Measurements from ENCODE around the gene CBX8.

Gene CBX8

DNA sequence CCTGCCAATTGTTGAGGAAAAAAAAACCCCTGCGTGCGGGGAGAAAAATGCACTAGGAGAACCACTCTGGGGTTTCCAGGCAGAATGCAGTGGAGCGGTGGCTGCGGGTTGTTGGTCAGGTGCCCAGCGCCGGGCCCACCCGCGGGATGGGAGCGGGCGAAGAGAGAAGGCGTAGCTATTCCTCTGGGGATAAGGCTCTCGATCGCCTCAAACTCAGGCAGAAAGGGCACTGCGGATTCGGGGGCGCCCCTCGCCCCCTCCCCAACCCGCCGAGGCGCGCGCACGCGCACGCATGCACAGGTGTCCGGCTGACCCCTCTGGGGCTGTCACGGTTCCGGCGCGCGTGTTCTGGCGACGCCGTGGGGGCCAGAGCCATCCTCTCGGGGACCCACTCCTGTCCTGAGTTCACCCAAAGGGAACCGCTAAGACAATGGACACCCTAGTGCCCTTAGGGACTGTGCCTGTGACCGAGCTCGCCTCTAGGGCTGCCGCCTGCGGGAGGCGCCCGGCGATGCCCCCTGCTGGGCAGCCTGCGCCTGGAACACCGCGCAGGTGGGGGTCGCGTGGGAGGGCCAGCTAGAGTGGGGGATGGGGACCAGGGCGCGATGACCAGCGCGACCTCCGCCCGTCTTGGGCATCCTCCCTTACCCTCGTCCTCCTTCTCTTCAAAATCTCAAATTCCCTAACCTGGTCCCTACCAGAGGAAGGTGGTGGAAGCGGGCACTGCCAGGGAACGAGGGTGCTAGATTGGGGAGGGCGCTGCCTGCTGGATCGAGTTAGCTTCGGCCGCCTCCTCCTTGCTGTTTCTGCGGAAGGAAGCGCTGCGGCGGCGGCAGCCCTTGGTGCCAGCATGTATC, 14.4 kb upstream of the CBX8 start:
- TF ChIP-seq, protein P1, sequence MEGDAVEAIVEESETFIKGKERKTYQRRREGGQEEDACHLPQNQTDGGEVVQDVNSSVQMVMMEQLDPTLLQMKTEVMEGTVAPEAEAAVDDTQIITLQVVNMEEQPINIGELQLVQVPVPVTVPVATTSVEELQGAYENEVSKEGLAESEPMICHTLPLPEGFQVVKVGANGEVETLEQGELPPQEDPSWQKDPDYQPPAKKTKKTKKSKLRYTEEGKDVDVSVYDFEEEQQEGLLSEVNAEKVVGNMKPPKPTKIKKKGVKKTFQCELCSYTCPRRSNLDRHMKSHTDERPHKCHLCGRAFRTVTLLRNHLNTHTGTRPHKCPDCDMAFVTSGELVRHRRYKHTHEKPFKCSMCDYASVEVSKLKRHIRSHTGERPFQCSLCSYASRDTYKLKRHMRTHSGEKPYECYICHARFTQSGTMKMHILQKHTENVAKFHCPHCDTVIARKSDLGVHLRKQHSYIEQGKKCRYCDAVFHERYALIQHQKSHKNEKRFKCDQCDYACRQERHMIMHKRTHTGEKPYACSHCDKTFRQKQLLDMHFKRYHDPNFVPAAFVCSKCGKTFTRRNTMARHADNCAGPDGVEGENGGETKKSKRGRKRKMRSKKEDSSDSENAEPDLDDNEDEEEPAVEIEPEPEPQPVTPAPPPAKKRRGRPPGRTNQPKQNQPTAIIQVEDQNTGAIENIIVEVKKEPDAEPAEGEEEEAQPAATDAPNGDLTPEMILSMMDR (IDR thresholded peaks at IDR 0.05), result peak; percentile 95
- no peak for TF ChIP-seq ZFX (IDR thresholded peaks at IDR 0.05; ENCODE audit: borderline replicate concordance)
- peak overlapping the region; percentile 98 for H3K27ac ChIP-seq

DNA sequence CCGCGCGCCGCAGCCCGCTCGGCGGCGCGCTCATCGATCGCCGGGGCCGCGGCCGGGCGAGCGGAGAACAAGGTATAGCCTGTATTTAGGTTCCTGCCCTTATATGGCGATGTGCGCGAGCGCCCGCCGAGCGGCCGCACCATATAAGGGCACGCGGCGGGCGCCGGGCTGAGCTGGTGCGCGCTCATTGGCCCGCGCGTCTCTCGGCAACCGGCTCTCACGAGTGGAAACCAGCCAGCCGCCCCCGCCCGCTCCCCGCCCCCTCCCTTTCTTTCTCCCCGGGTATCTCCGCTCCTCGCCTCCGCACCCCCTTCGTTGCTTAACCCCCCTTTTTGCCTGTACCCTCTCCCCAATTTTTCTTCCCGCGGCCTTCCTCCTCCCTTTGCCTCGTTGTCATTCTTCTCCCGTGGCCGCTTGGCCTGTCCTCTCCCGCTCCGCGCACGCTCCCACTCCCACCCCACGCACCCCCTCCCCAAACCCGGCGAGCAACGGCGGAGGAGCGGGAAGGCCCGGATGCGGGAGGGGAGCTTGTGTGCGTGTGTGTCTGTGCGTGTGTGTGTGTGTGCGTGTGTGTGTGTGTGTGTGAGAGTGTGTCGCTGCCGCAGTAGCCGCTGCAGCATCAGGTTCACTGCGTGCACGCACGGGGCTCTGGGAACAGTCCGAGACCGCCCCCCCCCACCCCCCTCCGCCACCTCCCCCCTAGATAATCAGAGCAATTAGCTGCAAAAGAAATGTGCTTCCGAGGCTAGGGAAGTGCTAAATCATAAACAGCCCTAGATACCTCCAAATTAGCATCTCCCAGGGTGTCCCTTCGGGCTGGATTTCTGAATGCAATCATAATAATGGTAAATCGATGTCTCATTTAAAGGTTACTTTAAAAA, 13.5 kb upstream of the CBX8 start:
- H3K27ac ChIP-seq, result peak overlapping the region; percentile 98
- no peak for TF ChIP-seq ZFX (IDR thresholded peaks at IDR 0.05; ENCODE audit: borderline replicate concordance)
- TF ChIP-seq, protein P1 (IDR thresholded peaks at IDR 0.05), result no peak

DNA sequence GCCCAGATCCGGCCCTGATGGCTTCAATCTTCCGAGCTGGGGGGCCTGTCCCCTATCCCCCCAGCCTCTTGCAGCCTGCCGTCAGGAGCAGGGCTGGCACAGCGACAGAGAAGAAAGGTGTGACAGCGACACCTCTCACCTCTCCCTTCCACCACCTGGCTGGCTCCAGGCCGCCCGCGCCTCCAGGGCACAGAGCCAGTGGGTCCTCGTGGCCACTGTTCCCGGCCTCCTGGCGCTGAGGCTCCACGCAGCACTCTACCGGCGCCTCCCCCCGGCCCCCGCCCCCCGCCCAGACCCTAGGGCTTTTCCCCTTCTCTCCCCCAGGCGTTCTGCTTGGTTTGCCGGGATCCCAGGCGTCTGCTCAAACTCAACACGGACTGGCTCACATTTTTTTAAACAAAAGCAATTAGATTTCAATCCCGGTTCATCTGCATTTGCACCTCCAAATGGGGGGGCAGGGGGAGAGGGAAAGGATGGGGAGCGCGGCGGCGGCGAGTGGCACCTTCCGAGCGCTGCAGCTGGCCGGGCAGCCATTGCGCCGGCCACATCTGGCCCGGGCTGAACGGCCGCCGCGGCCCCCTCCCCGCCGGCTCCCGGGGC, 12.8 kb upstream of the CBX8 start:
- TF ChIP-seq ZFX (IDR thresholded peaks at IDR 0.05; ENCODE audit: borderline replicate concordance), result no peak
- TF ChIP-seq, protein P1 (IDR thresholded peaks at IDR 0.05), result no peak

DNA sequence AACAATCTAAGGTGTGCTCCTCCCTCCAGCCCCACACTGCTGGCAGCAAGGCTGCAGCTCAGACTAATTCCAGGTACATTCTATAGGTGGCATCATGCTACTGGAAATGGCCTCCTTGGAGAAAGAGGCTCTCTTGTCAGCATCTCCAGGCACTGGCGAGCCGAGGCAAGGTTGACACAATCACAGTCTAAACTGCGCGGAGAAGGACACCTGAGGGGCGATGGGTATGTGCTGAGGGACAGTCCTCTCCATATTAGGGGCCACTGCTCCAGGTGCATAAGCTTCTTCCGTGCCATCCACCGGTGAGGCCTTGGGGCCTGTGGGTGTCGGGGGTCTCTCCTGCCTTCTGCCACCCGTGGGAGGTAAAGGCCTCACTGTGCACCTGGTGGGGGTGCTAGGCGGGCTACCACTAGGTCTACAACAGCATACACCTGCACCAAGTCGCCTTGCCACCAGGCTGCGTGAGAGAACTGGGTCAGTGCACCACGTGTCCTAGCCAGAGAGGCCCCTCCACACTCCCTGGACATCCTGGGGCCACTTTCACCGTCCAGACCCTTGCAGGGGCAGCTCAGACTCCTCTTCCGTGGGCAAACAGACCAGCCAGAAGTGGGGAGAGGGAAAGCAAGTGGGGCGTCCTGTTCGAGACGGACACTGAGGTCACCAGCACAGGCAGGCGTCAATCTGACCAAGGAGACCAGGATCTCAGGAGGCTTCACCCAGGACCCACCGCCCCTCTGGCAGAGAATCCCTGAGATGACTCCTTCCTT, 12.1 kb upstream of the CBX8 start:
- no peak for TF ChIP-seq ZFX (IDR thresholded peaks at IDR 0.05; ENCODE audit: borderline replicate concordance)
- TF ChIP-seq, protein P1 (IDR thresholded peaks at IDR 0.05), result peak; percentile 79

More for the DNA sequence above, 12.8 kb upstream of the CBX8 start:
- H3K27ac ChIP-seq, result peak overlapping the region; percentile 98

DNA sequence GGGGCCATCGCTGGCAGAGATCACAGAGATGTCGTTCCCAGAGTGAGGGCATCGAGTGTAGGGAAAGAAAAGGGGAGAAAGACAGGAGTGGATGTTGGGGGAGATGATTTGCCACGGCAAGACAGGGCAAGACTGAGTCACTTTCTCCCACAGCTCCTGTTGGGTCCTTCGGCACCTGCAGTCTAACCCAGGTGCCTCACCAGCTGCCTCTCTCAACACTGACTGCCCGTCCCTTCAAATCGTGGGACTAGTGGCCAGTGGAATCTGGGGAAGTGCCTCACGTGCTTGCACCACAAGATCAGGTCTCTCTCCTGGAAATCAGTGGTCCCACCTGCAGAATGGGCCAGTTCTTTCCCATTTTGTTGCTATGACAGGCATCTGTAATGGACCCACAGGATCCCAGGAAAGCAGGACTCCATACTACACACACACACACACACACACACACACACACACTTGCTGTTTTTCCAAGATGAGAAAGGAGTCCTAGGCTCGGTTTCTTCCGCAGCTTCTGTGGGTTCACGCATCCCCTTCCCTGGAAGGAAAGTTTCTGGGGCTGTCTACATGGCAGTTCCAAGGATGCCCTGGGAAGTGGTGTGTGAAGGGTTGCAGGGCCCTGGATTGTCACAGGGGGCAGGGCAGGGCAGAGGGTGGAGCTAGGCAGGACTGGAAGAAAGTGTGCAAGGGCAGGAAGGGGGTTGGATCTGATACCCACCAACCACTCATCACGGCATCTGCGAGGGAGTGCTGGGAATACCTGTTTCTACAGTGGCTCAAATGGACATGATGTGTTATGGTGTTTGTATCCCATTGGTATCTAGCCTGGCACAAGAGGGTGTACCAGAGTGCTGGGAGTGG, 10.2 kb upstream of the CBX8 start:
- TF ChIP-seq, protein P1 (IDR thresholded peaks at IDR 0.05), result no peak
- no peak for TF ChIP-seq ZFX (IDR thresholded peaks at IDR 0.05; ENCODE audit: borderline replicate concordance)

More for the DNA sequence above, 12.1 kb upstream of the CBX8 start:
- peak overlapping the region; percentile 98 for H3K27ac ChIP-seq

DNA sequence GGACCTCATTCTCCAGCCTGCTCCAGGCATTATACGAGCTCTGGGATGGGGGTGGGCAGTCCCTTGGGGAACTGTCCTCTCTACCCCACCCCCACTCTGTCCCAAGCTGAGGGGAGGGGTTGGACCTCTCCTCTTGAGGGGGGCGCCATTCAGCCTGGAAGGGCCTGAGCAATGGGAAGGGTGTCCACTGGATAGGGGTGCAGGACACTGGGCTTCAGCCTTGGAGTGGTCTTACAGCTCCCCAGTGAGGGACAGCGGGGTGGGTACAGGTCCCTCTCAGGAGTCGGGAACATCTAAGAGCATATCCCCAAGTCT, 9.5 kb upstream of the CBX8 start:
- H3K27ac ChIP-seq, result no peak overlapping the region
- TF ChIP-seq, protein P1 (IDR thresholded peaks at IDR 0.05), result no peak
- no peak for TF ChIP-seq ZFX (IDR thresholded peaks at IDR 0.05; ENCODE audit: borderline replicate concordance)

More for the DNA sequence above, 10.2 kb upstream of the CBX8 start:
- no peak overlapping the region for H3K27ac ChIP-seq

All from 22Rv1 (cell line).